ENCODE measurements around the gene PLTP. TPM values are rescaled to one million over a fixed set of nuclear protein-coding genes. Genes with fewer than 3 reads are reported as not detected.

PLTP gene
- total and polyA plus RNA-seq, 2 of the 13 experiments (the other 11 are each of a cell fraction or from before 2014, with no cell fraction given), result 16.9 to 28.6 TPM

DNA sequence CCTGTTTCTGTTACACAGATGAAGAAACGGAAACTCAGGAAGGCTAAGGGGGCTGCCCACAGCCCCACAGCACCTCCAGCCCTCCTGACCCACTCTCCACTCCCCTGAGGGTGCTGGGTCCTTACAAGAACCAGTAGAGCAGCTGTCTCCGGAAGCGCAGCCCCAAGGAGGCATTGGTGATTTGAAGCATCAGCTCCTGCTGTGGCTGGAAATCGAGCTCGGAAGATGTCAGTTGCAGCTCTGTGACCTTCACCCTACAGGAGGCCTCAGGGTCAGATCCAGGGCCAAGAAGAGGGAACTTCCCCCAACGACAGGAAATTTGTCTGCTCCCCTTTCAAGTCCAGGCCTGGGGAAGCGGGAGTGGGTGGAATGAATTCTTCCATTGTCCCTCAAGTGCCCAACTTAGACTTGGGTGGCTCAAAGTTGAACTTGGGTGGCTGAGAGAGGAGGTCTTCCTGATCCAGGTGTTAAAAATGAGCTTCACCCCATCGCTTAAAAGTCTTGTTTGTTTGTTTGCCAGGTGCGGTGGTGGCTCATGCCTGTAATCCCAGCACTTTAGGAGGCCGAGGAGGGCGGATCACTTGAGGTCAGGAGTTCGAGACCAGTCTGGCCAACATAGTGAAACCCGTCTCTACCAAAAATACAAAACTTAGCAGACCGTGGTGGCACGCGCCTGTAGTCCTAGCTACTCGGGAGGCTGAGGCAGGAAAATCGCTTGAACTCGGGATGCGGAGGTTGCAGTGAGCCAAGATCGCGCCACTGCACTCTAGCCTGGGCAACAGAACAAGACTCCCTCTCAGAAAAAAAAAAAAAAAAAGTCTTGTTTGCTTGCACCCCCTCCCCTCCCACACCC, 1.9 kb downstream of the PLTP start (continued):
- TF ChIP-seq, protein P1, sequence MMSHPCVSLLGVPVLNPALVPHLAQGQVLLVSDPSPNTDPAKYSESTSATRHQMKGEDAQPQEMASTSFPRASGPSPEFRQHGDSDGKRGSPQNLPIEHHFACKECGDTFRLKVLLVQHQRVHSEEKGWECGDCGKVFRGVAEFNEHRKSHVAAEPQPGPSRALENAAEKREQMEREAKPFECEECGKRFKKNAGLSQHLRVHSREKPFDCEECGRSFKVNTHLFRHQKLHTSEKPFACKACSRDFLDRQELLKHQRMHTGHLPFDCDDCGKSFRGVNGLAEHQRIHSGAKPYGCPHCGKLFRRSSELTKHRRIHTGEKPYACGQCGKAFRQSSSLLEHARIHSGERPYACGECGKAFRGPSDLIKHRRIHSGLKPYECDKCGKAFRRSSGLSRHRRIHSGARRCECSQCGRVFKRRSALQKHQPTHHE (CRISPR knock-in tag; IDR thresholded peaks at IDR 0.05; ENCODE audit: borderline replicate concordance), result 0 out of 2 replicates have a peak, but pooled peaks have one; percentile 31
- TF ChIP-seq, protein P2, sequence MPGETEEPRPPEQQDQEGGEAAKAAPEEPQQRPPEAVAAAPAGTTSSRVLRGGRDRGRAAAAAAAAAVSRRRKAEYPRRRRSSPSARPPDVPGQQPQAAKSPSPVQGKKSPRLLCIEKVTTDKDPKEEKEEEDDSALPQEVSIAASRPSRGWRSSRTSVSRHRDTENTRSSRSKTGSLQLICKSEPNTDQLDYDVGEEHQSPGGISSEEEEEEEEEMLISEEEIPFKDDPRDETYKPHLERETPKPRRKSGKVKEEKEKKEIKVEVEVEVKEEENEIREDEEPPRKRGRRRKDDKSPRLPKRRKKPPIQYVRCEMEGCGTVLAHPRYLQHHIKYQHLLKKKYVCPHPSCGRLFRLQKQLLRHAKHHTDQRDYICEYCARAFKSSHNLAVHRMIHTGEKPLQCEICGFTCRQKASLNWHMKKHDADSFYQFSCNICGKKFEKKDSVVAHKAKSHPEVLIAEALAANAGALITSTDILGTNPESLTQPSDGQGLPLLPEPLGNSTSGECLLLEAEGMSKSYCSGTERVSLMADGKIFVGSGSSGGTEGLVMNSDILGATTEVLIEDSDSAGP (CRISPR knock-in tag; IDR thresholded peaks at IDR 0.05; ENCODE audit: borderline replicate concordance), result peak; percentile 78
- TF ChIP-seq REL (CRISPR knock-in tag; conservative IDR thresholded peaks at IDR 0.05) (no peak), BRCA1 (CRISPR knock-in tag; IDR thresholded peaks at IDR 0.05) (peak; percentile 36; the same call in 1 of the 2 replicates), FOXP1 (IDR thresholded peaks at IDR 0.05) (no peak), FOXP1 (CRISPR knock-in tag; IDR thresholded peaks at IDR 0.05) (peak; percentile 47; the same call in 1 of the 2 replicates), ZBTB3 (CRISPR knock-in tag; IDR thresholded peaks at IDR 0.05; ENCODE audit: borderline replicate concordance, low read depth) (no peak), ZNF335 (CRISPR knock-in tag; IDR thresholded peaks at IDR 0.05) (no peak), TBX3 (IDR thresholded peaks at IDR 0.05; ENCODE audit: borderline replicate concordance) (no peak), TCF7 (IDR thresholded peaks at IDR 0.05; ENCODE audit: low read depth) (peak; percentile 56; the same call in 1 of the 2 replicates), SYNCRIP (IDR thresholded peaks at IDR 0.05; ENCODE audit: insufficient read depth, low read depth, low read length) (no peak), NFE2L2 (IDR thresholded peaks at IDR 0.05; ENCODE audit: low read length) (no peak), JUNB (CRISPR knock-in tag; IDR thresholded peaks at IDR 0.05; ENCODE audit: borderline replicate concordance) (no peak), SRSF1 (optimal IDR thresholded peaks at IDR 0.05; ENCODE audit: low read depth, low read length) (no peak), ZFP62 (CRISPR knock-in tag; IDR thresholded peaks at IDR 0.05) (no peak), SAP130 (CRISPR knock-in tag; IDR thresholded peaks at IDR 0.05; ENCODE audit: low read depth) (peak; percentile 29), ZNF24 (IDR thresholded peaks at IDR 0.05) (no peak), KLF12 (CRISPR knock-in tag; IDR thresholded peaks at IDR 0.05; ENCODE audit: borderline replicate concordance) (0 out of 2 replicates have a peak, but pooled peaks have one; percentile 51), ZZZ3 (CRISPR knock-in tag; IDR thresholded peaks at IDR 0.05; ENCODE audit: borderline replicate concordance) (0 out of 2 replicates have a peak, but pooled peaks have one; percentile 38), NR3C1 (CRISPR knock-in tag; IDR thresholded peaks at IDR 0.05) (no peak), ZNF34 (CRISPR knock-in tag; IDR thresholded peaks at IDR 0.05; ENCODE audit: borderline replicate concordance) (no peak), ZNF672 (CRISPR knock-in tag; IDR thresholded peaks at IDR 0.05) (no peak), ZNF256 (CRISPR knock-in tag; conservative IDR thresholded peaks at IDR 0.05) (no peak), ZNF331 (CRISPR knock-in tag; IDR thresholded peaks at IDR 0.05) (no peak), ATF1 (CRISPR knock-in tag; IDR thresholded peaks at IDR 0.05) (no peak), FOXA3 (CRISPR knock-in tag; IDR thresholded peaks at IDR 0.05) (peak; percentile 28; the same call in 1 of the 2 replicates), ZNF557 (CRISPR knock-in tag; IDR thresholded peaks at IDR 0.05) (0 out of 2 replicates have a peak, but pooled peaks have one; percentile 35), JUN (CRISPR knock-in tag; IDR thresholded peaks at IDR 0.05) (no peak), HDAC1 (CRISPR knock-in tag; IDR thresholded peaks at IDR 0.05) (peak; percentile 43; the same call in 1 of the 2 replicates)
- TF ChIP-seq, protein P3, sequence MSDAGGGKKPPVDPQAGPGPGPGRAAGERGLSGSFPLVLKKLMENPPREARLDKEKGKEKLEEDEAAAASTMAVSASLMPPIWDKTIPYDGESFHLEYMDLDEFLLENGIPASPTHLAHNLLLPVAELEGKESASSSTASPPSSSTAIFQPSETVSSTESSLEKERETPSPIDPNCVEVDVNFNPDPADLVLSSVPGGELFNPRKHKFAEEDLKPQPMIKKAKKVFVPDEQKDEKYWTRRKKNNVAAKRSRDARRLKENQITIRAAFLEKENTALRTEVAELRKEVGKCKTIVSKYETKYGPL (CRISPR knock-in tag; IDR thresholded peaks at IDR 0.05), result no peak

All from HepG2 (cell line).